Measurements from ENCODE around the gene SDF2. TPM values are rescaled to one million over a fixed set of nuclear protein-coding genes. Genes with fewer than 3 reads are reported as not detected.
"Not testable (repeated sequence)": the region's sequence is repeated elsewhere in the genome, so short reads cannot be mapped to it uniquely, and the experiment has no call there.

Gene SDF2
- polyA plus RNA-seq, 6 donors from 2014 or later = 46.0 to 76.5 (median 61.7) TPM

DNA sequence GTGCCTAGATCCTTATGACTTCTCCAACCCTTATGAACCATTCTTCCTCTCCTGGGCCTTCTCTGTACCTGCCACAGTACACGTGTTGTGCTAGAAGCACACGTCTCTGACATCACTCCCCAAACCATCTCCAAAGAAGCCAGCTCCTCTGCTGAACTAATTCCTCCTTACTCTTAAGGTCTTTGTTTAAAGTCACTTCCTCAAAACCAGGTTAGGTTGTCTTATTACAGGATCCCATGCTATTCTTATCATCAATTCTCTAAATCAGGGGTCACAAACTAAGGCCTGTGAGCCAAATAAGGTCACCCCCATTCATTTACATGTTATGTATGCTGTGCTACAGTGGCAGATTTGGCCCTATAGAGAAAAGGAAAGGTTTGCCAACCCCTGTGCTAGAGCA, 4.3 kb upstream of the SDF2 start:
- Mint-ChIP-seq H3K27ac (peak overlapping the region in 2 of 6 donors; percentile 24 to 34), H3K4me1 (peaks cover 46 to 59% (median 56%) of the 10 kb centered on the region in 3 donors), H3K9me3 (no peaks in the 10 kb centered on the region), H3K27me3 (no peaks in the 10 kb centered on the region), H3K36me3 (peaks cover 2% of the 10 kb centered on the region in 2 donors), H3K4me3 (peak overlapping the region in 1 of 8 donors; percentile 98)
- no peak for DNase-seq
- no peak for ATAC-seq (ENCODE audit: low read depth in 2 of 2)

DNA sequence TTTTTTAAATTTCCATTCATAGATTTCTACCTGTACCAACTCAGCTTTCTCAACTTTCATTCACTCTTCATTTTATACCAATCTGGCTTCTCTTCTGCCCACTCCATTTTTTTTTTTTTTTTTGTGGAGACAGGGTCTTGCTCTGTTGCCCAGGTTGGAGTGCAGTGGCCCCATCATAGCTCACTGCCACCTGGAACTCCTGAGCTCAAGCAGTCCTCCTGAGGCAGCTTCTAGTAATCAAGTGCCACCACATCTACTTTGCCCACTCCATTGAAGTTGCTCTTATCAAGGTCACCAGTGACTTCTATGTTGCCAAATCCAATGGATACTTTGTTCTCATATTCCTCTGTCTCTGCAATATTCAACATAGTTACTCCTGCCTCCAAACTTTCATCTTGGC, 2.0 kb upstream of the SDF2 start:
- Mint-ChIP-seq H3K4me1 (peaks cover 59 to 71% (median 70%) of the 10 kb centered on the region in 3 donors), H3K27me3 (no peaks in the 10 kb centered on the region), H3K4me3 (peak overlapping the region in 7 of 8 donors; percentile 61 to 100 (median 98)), H3K27ac (peak overlapping the region; percentile 82 to 100 (median 100)), H3K36me3 (no peaks in the 10 kb centered on the region), H3K9me3 (no peaks in the 10 kb centered on the region)
- ATAC-seq (ENCODE audit: low read depth in 2 of 2) (no peak), DNase-seq (no peak)

- Mint-ChIP-seq H3K9me3 (no peaks in the 10 kb centered on the region), H3K36me3 (peaks cover 4 to 8% of the 10 kb centered on the region in 2 donors), H3K27me3 (no peaks in the 10 kb centered on the region), H3K4me3 (peak overlapping the region; percentile 95 to 100 (median 98)), H3K27ac (peak overlapping the region; percentile 99 to 100 (median 100)), H3K4me1 (peaks cover 50 to 64% (median 59%) of the 10 kb centered on the region in 3 donors)
- ATAC-seq (ENCODE audit: low read depth in 2 of 2) (no peak), DNase-seq (no peak)
Measured at GRCh38 chr17:28662527-28662829, 772 bp upstream of the SDF2 start.

GRCh38 chr17:28659497-28659881, 2.2 kb downstream of the SDF2 start:
- Mint-ChIP-seq H3K4me1 (peaks cover 38 to 51% (median 50%) of the 10 kb centered on the region in 3 donors), H3K4me3 (peak overlapping the region in 3 of 8 donors; percentile 53 to 98 (median 95))
- H3K27me3 Mint-ChIP-seq; ATAC-seq (ENCODE audit: low read depth in 2 of 2); H3K9me3 Mint-ChIP-seq; H3K36me3 Mint-ChIP-seq; H3K27ac Mint-ChIP-seq; DNase-seq: not testable (repeated sequence)

- ATAC-seq (ENCODE audit: low read depth in 2 of 2); DNase-seq; H3K9me3 Mint-ChIP-seq; H3K27ac Mint-ChIP-seq; H3K27me3 Mint-ChIP-seq; H3K36me3 Mint-ChIP-seq: not testable (repeated sequence)
- Mint-ChIP-seq H3K4me3 (peak overlapping the region in 1 of 8 donors; percentile 98), H3K4me1 (peaks cover 35 to 49% (median 44%) of the 10 kb centered on the region in 3 donors)
Measured at GRCh38 chr17:28658766-28659496, 2.8 kb downstream of the SDF2 start.

DNA sequence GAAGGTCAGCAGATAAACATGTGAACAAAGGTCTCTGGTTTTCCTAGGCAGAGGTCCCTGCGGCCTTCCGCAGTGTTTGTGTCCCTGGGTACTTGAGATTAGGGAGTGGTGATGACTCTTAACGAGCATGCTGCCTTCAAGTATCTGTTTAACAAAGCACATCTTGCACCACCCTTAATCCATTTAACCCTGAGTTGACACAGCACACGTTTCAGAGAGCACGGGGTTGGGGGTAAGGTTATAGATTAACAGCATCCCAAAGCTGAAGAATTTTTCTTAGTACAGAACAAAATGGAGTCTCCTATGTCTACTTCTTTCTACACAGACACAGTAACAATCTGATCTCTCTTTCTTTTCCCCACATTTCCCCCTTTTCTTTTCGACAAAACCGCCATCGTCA, 3.4 kb downstream of the SDF2 start:
- DNase-seq; H3K27ac Mint-ChIP-seq; H3K9me3 Mint-ChIP-seq; H3K36me3 Mint-ChIP-seq; H3K27me3 Mint-ChIP-seq; ATAC-seq (ENCODE audit: low read depth in 2 of 2): not testable (repeated sequence)
- peak overlapping the region in 1 of 8 donors; percentile 61 for H3K4me3 Mint-ChIP-seq
- H3K4me1 Mint-ChIP-seq = peaks cover 30 to 43% (median 38%) of the 10 kb centered on the region in 3 donors

DNA sequence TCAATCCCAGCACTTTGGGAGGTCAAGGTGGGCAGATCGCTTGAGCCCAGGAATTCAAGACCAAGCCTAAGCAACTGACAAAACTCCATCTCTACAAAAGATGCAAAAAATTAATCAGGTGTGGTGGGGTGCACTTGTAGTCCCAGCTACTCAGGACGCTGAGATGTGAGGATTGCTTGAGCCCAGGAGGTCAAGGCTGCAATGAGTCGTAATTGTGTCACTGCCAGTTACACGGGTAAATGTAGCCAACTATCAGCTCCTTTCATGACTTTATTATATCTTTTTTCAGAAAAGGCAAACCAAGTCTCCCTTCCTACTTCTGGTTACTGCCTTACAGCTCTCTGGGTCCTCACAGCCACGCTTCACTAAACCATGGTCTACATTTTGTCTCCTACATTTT, 4.0 kb downstream of the SDF2 start:
- ATAC-seq (ENCODE audit: low read depth in 2 of 2) = no peak
- Mint-ChIP-seq H3K27me3 (no peaks in the 10 kb centered on the region), H3K27ac (no peak overlapping the region), H3K4me1 (peaks cover 24 to 37% (median 32%) of the 10 kb centered on the region in 3 donors), H3K4me3 (peak overlapping the region in 1 of 8 donors; percentile 61), H3K9me3 (no peaks in the 10 kb centered on the region), H3K36me3 (peaks cover 8% of the 10 kb centered on the region in 2 donors)
- DNase-seq = no peak

DNA sequence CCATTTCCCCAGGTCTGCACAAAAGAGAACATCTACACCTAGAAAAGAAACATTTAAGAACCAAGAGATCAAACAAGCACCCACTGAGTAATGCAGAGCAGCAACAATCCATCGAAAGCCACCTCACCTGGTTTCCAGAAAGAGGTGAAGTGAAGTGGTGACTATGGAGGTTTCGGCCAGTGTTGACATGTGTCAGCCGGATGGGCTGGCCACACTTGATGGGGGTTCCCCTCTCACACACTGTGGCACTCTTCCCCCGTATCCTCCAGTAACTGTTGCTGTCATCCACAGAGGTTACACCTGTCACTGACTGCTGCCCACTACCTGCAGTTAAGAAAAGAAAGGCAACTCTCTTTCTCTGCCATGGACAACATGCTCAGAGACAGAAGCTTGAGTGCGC, 6.5 kb downstream of the SDF2 start:
- H3K27ac Mint-ChIP-seq = no peak overlapping the region
- H3K36me3 Mint-ChIP-seq = peaks cover 8% of the 10 kb centered on the region in 2 donors
- no peaks in the 10 kb centered on the region for H3K27me3 Mint-ChIP-seq
- no peaks in the 10 kb centered on the region for H3K9me3 Mint-ChIP-seq
- peaks cover 8 to 16% (median 12%) of the 10 kb centered on the region in 3 donors for H3K4me1 Mint-ChIP-seq
- no peak overlapping the region for H3K4me3 Mint-ChIP-seq
- ATAC-seq (ENCODE audit: low read depth in 2 of 2) (no peak), DNase-seq (no peak)

DNA sequence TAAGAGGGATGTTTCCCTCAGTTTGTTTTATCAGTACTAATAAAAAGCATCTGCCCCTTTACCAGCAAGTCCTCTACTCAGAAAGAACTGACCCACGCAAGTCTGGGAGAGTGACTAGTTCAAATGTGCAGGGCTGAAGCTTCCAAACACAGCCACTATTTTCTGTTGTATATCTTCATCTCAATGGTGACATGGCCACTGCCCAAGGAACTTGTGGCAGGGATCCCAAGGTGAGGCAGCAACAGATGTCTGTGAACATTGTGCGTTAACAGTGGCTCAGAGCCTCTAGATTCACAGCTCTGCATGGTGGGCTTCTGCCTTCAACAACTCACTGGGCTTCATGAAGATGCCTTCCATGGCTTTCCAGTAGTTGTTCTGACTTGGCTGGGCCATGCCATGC, 13.0 kb downstream of the SDF2 start:
- Mint-ChIP-seq H3K36me3 (peaks cover 0 to 9% of the 10 kb centered on the region in 2 donors), H3K4me1 (peaks cover 19 to 35% (median 24%) of the 10 kb centered on the region in 3 donors), H3K9me3 (no peaks in the 10 kb centered on the region), H3K27me3 (no peaks in the 10 kb centered on the region), H3K4me3 (peak overlapping the region in 1 of 8 donors; percentile 12), H3K27ac (peak overlapping the region in 1 of 6 donors; percentile 45)
- no peak for DNase-seq
- ATAC-seq (ENCODE audit: low read depth in 2 of 2) = no peak

DNA sequence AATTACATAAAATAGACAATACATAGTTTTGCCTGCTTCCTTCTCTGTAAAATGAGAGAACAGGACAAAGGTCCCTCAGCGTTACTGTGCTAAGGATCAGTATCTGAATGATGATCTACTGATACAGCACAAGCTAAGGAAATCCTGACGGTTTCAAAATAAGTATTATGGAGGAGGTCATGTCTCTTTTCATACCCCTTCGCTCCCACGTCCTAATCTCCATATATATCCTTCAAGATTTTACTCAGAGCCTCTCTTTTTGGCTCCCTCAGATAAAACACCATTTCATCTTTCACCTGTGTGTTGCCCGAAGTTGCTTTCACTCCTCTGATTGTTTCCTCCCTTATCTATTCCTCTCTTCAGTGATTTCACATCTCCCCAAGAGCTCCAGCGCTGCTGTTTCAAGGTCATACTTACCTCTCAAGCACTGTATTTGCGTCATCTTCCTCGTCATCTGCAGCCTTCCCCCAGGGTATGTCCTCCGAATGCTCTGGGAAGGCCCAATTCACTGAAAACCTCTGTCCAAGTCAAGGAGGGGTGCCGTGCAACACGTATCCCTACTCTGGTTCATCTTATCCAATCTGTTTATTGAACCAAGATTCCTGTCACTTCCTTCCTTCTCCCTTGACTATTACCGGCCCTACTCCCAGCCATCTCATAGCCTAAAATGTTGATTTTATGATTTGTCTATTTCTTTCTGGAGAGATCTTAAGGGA, 15.5 kb downstream of the SDF2 start:
- ATAC-seq (ENCODE audit: low read depth in 2 of 2) = no peak
- Mint-ChIP-seq H3K4me1 (peaks cover 30 to 47% (median 35%) of the 10 kb centered on the region in 3 donors), H3K36me3 (peaks cover 0 to 14% of the 10 kb centered on the region in 2 donors), H3K9me3 (no peaks in the 10 kb centered on the region), H3K4me3 (peak overlapping the region; percentile 86 to 99 (median 91)), H3K27me3 (no peaks in the 10 kb centered on the region), H3K27ac (peak overlapping the region; percentile 90 to 98 (median 97))
- no peak for DNase-seq

- H3K4me1 Mint-ChIP-seq = peaks cover 30 to 47% (median 35%) of the 10 kb centered on the region in 3 donors
- H3K27ac Mint-ChIP-seq = peak overlapping the region; percentile 90 to 98 (median 97)
- H3K4me3 Mint-ChIP-seq = peak overlapping the region; percentile 86 to 99 (median 91)
- no peaks in the 10 kb centered on the region for H3K9me3 Mint-ChIP-seq
- H3K36me3 Mint-ChIP-seq = peaks cover 1 to 14% of the 10 kb centered on the region in 2 donors
- no peaks in the 10 kb centered on the region for H3K27me3 Mint-ChIP-seq
- DNase-seq (no peak), ATAC-seq (ENCODE audit: low read depth in 2 of 2) (no peak)
Measured at GRCh38 chr17:28645576-28645939, 16.1 kb downstream of the SDF2 start.

- peaks cover 34 to 50% (median 35%) of the 10 kb centered on the region in 3 donors for H3K4me1 Mint-ChIP-seq
- H3K9me3 Mint-ChIP-seq = no peaks in the 10 kb centered on the region
- peaks cover 7 to 18% of the 10 kb centered on the region in 2 donors for H3K36me3 Mint-ChIP-seq
- peak within 1 kb of the TSS; percentile 90 to 98 (median 97) for H3K27ac Mint-ChIP-seq
- no peaks in the 10 kb centered on the region for H3K27me3 Mint-ChIP-seq
- DNase-seq (peak; percentile 94), ATAC-seq (ENCODE audit: low read depth in 2 of 2) (peak; percentile 94 to 96)
- peak within 1 kb of the TSS; percentile 86 to 99 (median 94) for H3K4me3 Mint-ChIP-seq
Measured at GRCh38 chr17:28644787-28645575, 16.7 kb downstream of the SDF2 start, which contains the start of gene BLTP2. BLTP2 (minus strand) TSS chr17:28645158; CDS start chr17:28645056, 102 bp downstream.

Measured in naive B cell (primary cell).